ENCODE data around the gene TGFB1I1. TPM values are rescaled to one million over a fixed set of nuclear protein-coding genes. Genes with fewer than 3 reads are reported as not detected.
"Not testable (repeated sequence)": the region's sequence is repeated elsewhere in the genome, so short reads cannot be mapped to it uniquely, and the experiment has no call there.

The TGFB1I1 gene
- 12.5 and 20.3 TPM in 2 replicates for total RNA-seq (2014; rRNA removed; shearing (Covaris generic); ENCODE audit: low replicate concordance)

DNA sequence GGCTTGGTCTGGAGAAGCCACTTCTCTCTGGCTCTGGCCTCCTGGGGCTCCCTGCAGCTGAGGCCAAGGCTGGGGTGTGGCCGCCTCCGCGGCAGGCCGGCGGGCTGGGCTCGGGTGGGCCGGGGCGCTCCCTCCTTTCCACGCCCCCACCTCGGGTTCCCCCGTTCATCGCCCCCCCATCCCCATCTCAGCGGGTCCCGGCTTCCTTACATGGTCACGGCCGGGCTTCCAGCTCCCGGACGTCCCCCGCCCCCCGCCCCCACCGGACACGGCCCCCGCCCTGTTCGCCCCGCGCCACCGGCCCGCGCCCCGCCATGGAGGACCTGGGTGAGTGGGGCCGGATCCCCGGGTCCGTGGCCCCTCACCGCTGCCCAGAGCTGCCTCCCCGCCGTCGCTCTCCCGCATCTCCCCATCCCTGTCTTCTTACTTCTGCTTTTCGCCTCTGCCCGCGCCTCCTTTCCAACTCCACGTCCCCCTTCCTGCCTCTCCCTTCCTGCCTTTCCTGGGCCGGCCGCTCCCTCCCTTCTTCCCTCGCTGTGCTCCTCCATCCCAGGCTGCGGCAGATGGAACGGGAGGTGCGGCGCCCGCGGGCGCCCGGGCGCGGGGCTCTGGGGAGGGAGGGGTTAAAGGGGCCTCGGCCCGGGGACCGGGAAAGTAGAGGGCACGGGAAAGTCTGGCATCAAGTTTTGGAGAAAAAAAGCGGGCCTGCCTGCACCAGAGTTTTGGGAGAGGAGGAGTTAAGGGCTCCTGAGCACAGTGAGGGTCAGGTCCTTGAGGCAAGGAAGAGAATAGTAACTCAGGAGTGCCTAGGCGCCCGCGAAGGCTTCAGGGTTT is at the start of gene TGFB1I1:
TGFB1I1 (plus strand) TSS at position 278 of the 834 bp plus-strand sequence; CDS start at position 315, 37 bp downstream.
- DNase-seq (ENCODE audit: low read depth), result peak; percentile 49
- in situ Hi-C loops (cut with HindIII; ENCODE audit: low pct_unique_long_range_greater_than_20kb, low sequenced_read_pairs), result no loop called here

DNA sequence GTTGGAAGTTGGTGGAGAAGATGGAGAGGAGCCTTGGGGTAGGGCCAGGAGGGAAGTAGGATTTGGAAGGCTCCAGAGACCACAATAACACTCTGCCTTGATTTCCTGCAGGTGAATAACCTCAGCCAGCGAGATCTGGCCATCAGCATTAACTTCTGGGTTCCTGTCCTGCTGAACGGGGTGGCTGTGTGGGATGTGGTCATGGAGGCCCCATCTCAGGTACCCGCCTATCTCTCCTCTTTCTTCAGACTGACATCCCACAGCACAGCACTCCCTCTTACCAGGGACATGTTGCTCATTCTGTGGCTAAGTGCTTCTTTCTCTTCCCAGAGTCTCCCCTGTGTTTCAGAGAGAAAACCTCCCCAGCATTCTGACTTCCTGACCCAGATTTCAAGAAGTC is 48.7 kb upstream of the TGFB1I1 start:
- DNase-seq (ENCODE audit: low read depth), result no peak
- in situ Hi-C loops (cut with HindIII; ENCODE audit: low pct_unique_long_range_greater_than_20kb, low sequenced_read_pairs), result no loop called here

DNA sequence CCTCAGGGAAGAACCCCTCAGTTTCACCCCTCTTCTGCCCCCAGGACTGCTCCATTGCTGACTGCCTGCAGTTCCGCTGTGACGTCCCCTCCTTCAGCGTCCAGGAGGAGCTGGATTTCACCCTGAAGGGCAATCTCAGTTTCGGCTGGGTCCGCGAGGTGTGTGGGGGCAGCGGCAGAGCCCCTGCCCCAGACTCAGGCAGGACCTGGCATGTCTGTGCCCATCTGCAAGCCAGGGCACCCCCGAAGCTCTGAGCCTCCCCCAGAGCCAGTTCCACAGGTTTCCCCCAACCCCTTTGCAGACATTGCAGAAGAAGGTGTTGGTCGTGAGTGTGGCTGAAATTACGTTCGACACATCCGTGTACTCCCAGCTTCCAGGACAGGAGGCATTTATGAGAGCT is 48.2 kb upstream of the TGFB1I1 start:
- in situ Hi-C loops (cut with HindIII; ENCODE audit: low pct_unique_long_range_greater_than_20kb, low sequenced_read_pairs), result no loop called here
- no peak for DNase-seq (ENCODE audit: low read depth)

DNA sequence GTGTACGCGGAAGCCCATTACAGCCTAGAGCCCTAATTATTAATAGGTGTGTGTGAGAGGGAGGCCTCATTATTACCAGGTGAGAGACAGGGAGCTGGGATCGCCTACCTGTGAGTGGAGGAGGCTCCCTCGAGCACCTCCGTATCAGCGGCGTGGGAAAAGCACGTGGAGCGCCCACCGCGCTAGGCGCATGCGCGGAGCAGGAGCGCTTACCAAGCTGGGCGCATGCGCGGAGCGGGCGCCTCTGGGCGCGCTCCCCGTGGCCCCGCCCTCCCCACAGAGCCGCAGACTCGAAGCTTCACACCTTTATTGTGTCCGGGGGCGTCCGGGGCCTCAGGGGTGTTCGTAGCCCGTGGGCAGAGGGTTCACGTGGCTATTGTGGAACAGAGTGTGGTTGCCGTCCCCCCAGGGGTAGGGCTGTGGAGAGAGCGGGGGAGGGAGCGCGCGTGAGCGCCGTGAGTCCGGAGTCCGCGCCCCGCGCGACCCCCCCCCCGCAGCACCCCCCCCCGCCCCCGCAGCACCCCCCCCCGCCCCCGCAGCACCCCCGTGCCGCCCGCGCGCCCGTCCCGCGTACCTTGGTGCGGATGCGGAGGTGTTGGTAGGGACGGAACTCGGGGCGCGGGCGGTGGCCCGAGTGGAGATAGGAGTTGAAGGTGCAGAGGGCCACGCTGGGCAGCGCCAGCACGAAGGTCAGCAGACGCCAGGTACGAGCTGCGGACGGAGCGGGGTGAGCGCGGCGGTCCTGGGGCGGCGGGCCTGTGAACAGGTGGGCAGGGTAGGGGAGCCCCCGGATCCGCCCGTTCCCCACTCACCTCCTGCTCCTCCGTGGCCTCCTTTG is 44.3 kb upstream of the TGFB1I1 start:
- in situ Hi-C loops (cut with HindIII; ENCODE audit: low pct_unique_long_range_greater_than_20kb, low sequenced_read_pairs), result no loop called here
- peak; percentile 59 for DNase-seq (ENCODE audit: low read depth)

DNA sequence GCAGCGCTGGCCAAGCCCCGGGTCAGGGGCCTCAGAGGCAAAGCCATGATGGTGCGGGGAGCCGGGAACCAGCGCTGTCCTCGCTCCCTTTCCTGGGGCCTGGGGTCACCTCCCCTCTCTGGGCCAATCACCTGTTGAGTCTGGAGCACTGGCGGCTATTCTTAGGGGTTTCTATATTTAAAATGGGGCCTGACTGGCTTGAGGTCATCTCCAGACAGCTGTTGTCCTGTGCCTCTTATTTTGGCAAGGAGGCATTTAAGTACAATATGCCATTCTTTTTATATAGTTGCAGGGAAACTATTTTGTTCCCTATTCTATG is 43.7 kb upstream of the TGFB1I1 start, which contains the start of gene COX6A2:
COX6A2 (minus strand) TSS at position 82 of the 319 bp plus-strand sequence; CDS start at position 47, 35 bp downstream.
- in situ Hi-C loops (cut with HindIII; ENCODE audit: low pct_unique_long_range_greater_than_20kb, low sequenced_read_pairs), result no loop called here
- DNase-seq (ENCODE audit: low read depth), result no peak

DNA sequence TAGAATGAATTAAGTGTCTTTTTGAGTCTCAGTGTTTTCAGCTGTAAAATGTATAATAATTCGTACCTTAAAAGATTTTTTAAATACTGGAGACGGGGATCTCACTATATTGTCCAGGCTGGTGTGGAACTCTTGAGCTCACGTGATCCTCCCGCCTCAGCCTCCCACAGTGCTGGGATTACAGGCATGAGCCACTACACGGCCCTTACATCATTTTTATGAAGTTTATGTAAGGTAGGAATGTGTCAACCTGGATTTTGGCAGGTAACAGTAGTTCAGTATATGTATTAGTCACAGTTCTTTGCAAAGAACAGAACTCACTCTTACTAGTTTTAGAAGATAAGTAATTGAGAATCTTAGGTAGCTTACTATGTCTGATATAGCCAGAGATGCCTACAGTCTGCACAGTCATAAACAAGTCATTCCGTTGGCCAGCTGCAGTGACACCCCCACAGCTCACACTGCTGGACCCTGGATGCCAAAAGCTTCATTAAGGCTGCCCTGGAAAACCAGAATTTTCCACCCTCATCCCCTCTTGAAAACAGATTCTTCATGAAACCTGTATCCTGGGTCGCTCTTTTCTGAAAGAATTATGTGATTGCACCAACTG is 43.2 kb upstream of the TGFB1I1 start:
- in situ Hi-C loops (cut with HindIII; ENCODE audit: low pct_unique_long_range_greater_than_20kb, low sequenced_read_pairs), result no loop called here
- DNase-seq (ENCODE audit: low read depth), result no peak

DNA sequence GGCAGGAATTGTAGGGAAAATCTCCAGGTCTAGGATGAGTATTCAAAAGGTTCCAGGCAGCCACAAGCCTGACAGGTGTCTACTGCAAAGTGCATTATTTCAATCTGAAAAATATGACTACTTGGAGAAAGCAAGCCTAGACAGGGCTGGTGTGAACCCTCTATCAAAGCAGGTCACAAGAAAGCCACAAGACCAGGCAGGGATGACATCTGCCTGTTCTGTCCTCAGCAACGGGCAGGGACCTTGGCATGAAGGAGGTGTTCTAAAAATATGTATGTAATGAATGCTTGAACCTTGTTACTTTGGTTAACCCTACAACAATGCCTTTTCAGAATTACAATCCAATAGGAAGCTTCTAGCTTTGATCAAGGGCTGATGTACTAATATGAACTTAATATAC is 42.6 kb upstream of the TGFB1I1 start:
- in situ Hi-C loops (cut with HindIII; ENCODE audit: low pct_unique_long_range_greater_than_20kb, low sequenced_read_pairs), result no loop called here
- DNase-seq (ENCODE audit: low read depth), result no peak

DNA sequence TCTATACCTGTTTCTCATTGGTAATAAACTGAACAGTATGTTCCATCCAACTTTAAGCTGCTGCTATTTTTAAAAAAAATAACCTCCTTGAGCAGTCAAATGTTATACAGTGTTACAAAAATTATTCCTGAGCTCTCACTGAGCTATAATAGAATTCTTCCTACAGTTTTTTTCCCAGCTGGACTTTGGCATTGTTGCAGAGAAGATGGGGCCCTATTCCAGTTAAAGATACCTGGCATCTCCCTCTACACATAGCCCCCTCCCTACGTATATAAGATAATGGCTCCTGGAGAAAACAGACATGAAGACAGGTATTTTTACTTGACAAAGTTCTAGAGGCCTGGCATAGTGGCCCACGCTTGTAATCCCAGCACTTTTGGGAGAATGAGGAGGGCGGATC is 42.2 kb upstream of the TGFB1I1 start:
- in situ Hi-C loops (cut with HindIII; ENCODE audit: low pct_unique_long_range_greater_than_20kb, low sequenced_read_pairs), result no loop called here
- DNase-seq (ENCODE audit: low read depth), result no peak

DNA sequence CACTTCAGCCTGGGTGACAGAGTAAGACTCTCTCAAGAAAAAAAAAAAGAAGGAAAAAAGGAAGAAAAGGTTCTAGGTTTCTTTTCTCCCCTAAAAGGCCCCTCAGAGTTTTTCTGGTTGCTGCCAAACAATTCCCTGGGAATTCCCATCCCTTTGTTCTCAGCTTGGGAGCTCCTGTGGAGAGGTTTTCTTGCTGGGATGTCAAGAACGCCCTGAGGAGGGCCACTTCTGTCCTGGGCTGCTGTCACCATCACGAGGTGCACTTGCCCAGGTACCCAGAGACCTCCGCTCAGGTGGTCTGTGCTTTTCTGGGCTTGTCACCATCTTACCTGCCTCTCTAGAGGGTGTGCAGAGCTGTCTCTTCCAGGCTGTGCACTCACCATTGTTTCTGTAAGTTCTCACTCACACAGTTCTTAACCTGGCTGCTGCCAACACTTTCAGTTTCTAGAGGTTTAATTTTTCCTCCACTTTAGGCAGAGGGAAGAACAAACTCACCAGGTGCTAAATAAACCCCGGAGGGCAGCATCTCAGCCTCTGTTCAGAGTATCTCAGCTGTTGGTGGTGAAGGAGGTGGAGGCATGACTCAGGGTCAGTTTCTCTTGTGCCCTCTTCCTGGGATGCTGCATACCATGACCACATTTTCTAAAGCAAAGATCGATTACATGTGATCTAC is 41.4 kb upstream of the TGFB1I1 start:
- in situ Hi-C loops (cut with HindIII; ENCODE audit: low pct_unique_long_range_greater_than_20kb, low sequenced_read_pairs), result no loop called here
- no peak for DNase-seq (ENCODE audit: low read depth)

DNA sequence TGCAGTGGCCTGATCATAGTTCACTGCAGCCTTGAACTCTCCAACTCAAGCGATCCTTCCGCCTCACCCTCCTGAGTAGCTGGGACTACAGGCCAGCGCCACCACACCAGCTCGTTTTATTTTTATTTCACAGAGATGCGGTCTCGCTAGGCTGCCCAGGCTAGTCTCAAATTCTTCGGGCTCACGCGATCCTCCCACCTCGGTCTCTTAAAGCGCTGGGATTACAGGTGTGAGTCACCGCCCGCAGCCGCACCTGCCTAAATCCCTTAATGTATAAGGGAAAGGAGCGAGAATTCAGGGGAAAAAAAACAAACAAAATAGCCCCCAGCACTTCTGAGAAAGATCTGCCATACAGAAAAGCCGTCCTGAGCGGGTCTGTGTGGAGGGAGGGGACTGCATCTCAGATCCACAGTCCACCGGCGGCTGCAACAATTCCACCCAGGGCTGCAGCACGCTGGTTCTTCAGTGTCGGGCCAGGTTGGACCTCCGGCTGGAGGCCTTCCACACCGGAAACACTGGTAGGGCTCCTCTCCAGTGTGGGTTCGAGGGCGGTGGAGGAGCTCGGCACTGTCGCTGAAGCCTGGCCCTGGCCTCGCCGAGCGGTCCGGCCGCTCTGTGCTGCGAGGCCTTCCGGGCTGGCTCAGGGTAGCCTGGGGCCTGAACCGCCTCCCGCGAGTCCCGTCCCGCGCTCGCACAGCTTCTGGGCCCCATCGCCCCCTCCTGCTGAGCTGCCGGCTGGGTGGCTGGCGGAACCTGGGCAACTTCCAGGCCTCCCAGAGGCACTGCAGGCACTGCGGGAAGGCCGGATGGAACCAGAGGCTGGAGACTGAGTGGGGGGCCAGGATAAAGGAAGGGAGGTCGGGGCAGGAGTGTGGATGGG is 36.4 kb upstream of the TGFB1I1 start:
- in situ Hi-C loops (cut with HindIII; ENCODE audit: low pct_unique_long_range_greater_than_20kb, low sequenced_read_pairs), result no loop called here
- no peak for DNase-seq (ENCODE audit: low read depth)

DNA sequence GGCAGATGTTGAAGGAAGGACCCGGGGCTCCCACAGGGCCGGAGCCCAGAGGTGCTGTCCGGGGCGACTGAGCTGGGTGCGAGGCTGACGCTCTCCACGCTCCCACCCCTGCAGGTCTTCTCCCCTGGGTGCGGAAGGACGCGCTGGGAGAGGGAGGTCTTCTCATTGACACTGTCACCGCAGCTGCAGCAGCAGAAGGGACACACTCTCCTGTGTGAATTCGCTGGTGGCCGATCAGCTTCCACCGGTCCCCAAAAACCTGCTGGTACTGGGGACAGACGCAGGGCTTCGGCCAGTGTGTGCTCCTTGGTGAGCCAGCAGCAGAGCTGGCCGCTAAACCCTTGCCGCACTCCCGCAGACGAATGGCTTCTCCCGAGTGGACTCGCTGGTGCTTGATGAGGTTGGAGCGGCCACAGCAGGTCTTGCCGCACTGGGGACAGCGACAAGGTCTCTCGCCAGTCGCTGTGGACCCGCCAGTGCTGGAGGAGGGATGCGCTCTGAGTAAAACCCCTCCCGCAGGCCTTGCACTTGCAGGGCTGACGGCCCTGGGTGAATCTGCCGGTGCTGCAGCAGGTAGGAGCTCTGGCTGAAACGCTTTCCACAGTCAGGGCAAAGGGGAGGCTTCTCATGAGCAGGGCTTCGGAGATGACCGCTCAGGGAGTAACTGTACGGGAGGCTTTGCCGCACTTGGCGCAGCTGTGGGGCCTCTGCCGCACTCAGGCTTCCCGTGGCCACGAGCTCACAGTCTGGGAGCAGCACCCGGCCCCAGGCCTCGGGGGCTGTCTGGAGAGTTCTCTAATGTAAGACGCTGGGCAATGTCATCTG is 35.5 kb upstream of the TGFB1I1 start:
- in situ Hi-C loops (cut with HindIII; ENCODE audit: low pct_unique_long_range_greater_than_20kb, low sequenced_read_pairs), result no loop called here
- no peak for DNase-seq (ENCODE audit: low read depth)

DNA sequence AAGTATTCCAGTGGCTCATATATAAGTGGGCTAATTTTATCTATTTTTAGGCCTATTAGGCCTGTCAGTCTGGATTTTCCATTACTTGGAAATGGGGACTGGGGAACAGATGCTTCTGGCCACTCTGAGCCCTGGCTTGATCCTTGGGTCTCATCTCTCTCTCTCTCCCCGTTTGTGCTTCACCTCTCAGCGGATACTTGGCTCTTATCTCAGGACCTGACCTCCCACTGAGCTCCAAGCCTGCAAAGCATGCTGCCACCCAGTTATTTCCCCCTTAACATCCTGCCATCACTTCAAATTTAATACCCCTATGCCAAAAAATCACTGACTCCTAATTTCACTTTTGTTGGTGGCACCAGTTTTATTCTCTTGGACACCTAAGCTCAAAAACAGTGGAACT is 33.5 kb upstream of the TGFB1I1 start:
- DNase-seq (ENCODE audit: low read depth), result no peak
- in situ Hi-C loops (cut with HindIII; ENCODE audit: low pct_unique_long_range_greater_than_20kb, low sequenced_read_pairs), result no loop called here

DNA sequence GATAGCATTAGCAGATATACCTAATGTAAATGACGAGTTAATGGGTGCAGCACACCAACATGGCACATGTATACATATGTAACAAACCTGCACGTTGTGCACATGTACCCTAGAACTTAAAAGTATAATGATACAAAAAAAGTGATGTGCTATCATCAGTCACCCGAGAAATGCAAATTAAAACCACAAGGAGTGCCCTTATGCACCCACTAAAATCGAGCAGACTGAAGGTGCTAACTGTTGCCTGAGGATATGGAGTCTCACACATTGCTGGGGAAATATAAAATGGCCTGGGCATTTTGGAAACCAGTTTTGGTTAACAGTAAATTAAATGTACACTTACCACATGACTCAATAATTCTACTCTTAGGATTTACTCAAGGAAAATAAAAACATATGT is 32.9 kb upstream of the TGFB1I1 start:
- DNase-seq (ENCODE audit: low read depth); in situ Hi-C loops (cut with HindIII; ENCODE audit: low pct_unique_long_range_greater_than_20kb, low sequenced_read_pairs): not testable (repeated sequence)

DNA sequence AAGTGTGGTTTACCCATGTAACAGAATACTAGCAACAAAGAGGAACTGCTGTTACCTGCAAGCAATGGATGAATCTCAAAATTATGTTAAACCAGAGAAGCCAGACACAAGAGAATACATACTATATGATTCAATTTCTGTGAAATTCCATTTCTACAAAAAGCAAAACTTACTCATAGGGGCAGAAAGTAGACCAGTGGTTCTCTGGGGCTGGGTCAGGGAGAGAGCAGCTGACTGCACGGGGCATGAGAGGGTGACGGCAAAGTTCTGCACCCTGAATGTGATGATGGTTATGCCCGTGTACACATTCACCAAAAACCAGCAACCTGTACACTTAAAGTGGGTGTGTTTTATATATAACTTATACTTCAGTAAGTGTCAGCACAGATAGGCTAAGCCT is 32.4 kb upstream of the TGFB1I1 start:
- no peak for DNase-seq (ENCODE audit: low read depth)
- in situ Hi-C loops (cut with HindIII; ENCODE audit: low pct_unique_long_range_greater_than_20kb, low sequenced_read_pairs), result no loop called here

DNA sequence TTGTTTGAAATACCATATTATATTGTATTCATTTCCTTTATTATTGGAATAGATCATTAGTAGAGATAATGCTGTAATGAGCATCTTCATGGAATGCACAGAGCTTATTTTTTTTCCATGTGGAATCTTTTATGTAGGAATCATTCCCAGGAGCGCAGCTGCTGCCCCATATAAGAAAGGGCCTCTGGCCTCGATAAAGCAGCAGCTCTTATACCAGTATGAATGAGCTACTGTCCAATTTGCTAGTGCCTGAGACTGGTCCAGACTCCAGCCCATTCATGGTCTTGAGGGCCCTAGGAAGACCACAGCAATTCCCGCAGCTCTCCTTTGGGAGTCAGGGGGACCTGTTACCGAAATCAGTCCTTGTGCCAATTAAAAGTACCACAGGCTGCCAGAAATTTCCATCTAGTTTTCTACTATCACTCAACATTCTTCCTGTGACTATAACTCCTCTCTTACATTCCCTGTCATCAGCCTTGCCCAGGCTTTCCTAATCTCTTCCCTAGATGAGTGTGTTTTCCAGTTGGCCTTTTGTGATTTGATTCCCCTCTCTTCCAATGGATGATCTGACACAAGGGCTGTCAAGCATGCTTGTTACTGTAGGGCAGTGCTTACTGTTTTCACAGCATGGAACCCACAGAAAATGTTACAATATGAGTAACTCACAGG is 31.3 kb upstream of the TGFB1I1 start:
- in situ Hi-C loops (cut with HindIII; ENCODE audit: low pct_unique_long_range_greater_than_20kb, low sequenced_read_pairs), result no loop called here
- no peak for DNase-seq (ENCODE audit: low read depth)

DNA sequence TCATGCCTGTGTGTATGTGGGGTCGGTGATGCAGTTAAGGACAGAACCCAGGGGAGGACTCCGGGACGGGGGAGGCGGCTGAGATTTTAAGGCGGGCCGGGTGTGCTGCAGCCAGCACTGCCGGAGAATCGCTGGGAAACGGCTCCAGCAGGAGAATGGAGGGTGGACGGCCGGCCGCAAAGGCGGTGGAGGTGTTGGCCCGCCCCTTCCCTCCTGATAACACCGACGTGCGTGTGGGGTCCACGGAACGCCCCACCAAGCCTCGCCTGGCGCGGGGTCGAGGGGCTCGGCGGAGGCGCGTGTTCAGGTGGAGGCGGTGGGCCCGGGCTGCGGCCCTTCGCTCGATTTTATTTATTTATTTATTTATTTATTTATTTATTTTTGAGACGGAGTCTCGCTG is 30.0 kb upstream of the TGFB1I1 start:
- no peak for DNase-seq (ENCODE audit: low read depth)
- in situ Hi-C loops (cut with HindIII; ENCODE audit: low pct_unique_long_range_greater_than_20kb, low sequenced_read_pairs), result no loop called here
